HEK293T (cell line): ENCODE measurements around the gene RNF207.

ENCODE experiments used
- CTCF ChIA-PET: fragments of 350-600 bp; formaldehyde crosslinking; extraction: SDS; loops from one replicate; lab custom pipeline; 2021; ENCODE audit warnings: antibody characterized with exemption, inconsistent platforms; lab: Yijun Ruan, JAX
- POLR2A ChIA-PET: fragments of 350-600 bp; formaldehyde crosslinking; extraction: SDS; loops from one replicate; lab custom pipeline; 2020; ENCODE audit warnings: antibody characterized with exemption, inconsistent platforms; lab: Yijun Ruan, JAX
- DNase-seq: peaks from one replicate; pipeline ENCODE4 v3.0.0; 2012; ENCODE audit warnings: mixed read lengths; ENCODE audit errors: extremely low spot score
- ARNT ChIP-seq: fragments of 450-650 bp; IDR thresholded peaks from 2 replicates; pipeline ENCODE4 v1.6.1; 2017; ENCODE audit warnings: mild to moderate bottlenecking
- BHLHE40 ChIP-seq: fragments of 450-650 bp; IDR thresholded peaks from 2 replicates; pipeline ENCODE4 v1.6.1; 2016; ENCODE audit warnings: mild to moderate bottlenecking, moderate library complexity, borderline replicate concordance
- CTBP1 ChIP-seq: fragments of 450-650 bp; IDR thresholded peaks from 2 replicates; pipeline ENCODE4 v1.6.1; 2016; ENCODE audit warnings: borderline replicate concordance
- ELF4 ChIP-seq: fragments of 450-650 bp; IDR thresholded peaks from 2 replicates; pipeline ENCODE4 v1.6.1; 2017; ENCODE audit warnings: antibody characterized with exemption
- FOXA1 ChIP-seq: fragments of 450-650 bp; IDR thresholded peaks from 2 replicates; pipeline ENCODE4 v1.6.1; 2016; ENCODE audit warnings: mild to moderate bottlenecking
- FOXK2 ChIP-seq: fragments of 450-650 bp; IDR thresholded peaks from 2 replicates; pipeline ENCODE4 v1.6.1; 2016; ENCODE audit warnings: mild to moderate bottlenecking
- FOXM1 ChIP-seq: fragments of 450-650 bp; IDR thresholded peaks from 2 replicates; pipeline ENCODE4 v1.6.1; 2017; ENCODE audit warnings: mild to moderate bottlenecking, borderline replicate concordance
- HDGF ChIP-seq: fragments of 450-650 bp; IDR thresholded peaks from 2 replicates; pipeline ENCODE4 v1.6.1; 2017; ENCODE audit warnings: antibody characterized with exemption, borderline replicate concordance
- L3MBTL2 ChIP-seq: fragments of 450-650 bp; conservative IDR thresholded peaks from 2 replicates; pipeline ENCODE4 v1.6.1; 2016; ENCODE audit warnings: mild to moderate bottlenecking
- LEF1 ChIP-seq: fragments of 450-650 bp; IDR thresholded peaks from 2 replicates; pipeline ENCODE4 v1.6.1; 2017; ENCODE audit warnings: mild to moderate bottlenecking, borderline replicate concordance
- NFRKB ChIP-seq: fragments of 450-650 bp; IDR thresholded peaks from 2 replicates; pipeline ENCODE4 v1.6.1; 2016; ENCODE audit warnings: mild to moderate bottlenecking, moderate library complexity
- SP1 ChIP-seq: fragments of 450-650 bp; IDR thresholded peaks from 2 replicates; pipeline ENCODE4 v1.6.1; 2017
- SUZ12 ChIP-seq: fragments of 450-650 bp; IDR thresholded peaks from 2 replicates; pipeline ENCODE4 v1.6.1; 2016; ENCODE audit warnings: mild to moderate bottlenecking
- TARDBP ChIP-seq: fragments of 450-650 bp; IDR thresholded peaks from 2 replicates; pipeline ENCODE4 v1.6.1; 2016
- ZNF384 ChIP-seq: fragments of 450-650 bp; IDR thresholded peaks from 2 replicates; pipeline ENCODE4 v1.6.1; 2016
- TF ChIP-seq, protein P1 (sequence below): fragments of 450-650 bp; IDR thresholded peaks from 2 replicates; pipeline ENCODE4 v1.6.1; 2016

Gene RNF207

DNA sequence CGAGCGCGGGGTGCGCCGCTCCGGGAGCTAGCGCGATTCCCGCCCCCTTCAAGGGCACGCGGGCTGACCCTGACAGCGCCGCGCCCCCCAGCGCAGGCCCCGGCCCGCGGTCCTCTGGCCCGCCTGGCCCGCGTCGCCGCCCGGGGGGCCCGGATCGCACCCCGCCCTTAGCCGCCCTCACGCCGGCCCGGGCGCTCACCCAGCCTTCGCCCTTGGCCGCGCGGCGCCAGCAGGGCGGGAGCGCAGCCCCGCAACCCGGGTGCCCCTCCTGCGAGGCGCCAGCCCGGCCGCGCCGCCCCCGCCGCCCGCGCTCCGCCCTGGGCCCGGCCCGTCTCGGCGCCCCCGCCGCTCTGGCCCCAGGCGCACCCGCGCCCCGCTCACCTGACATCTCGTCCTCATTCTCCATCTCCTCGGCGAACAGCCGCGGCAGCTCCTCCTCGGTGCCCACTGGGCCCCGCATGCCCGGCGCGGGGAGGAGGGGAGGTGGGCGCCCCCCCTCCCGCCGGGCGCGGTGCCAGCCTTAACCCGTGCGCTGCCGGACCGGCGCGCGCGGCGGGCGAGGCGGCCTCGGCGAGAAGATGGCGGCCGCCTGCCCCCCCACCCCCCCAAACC, 26.2 kb upstream of the RNF207 start:
- no peak for TF ChIP-seq LEF1
- no peak for TF ChIP-seq SUZ12
- TF ChIP-seq TARDBP, result no peak
- TF ChIP-seq FOXA1, result no peak
- TF ChIP-seq CTBP1, result no peak
- TF ChIP-seq, protein P1, sequence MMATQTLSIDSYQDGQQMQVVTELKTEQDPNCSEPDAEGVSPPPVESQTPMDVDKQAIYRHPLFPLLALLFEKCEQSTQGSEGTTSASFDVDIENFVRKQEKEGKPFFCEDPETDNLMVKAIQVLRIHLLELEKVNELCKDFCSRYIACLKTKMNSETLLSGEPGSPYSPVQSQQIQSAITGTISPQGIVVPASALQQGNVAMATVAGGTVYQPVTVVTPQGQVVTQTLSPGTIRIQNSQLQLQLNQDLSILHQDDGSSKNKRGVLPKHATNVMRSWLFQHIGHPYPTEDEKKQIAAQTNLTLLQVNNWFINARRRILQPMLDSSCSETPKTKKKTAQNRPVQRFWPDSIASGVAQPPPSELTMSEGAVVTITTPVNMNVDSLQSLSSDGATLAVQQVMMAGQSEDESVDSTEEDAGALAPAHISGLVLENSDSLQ, result no peak
- TF ChIP-seq NFRKB, result no peak
- no peak for TF ChIP-seq BHLHE40
- no peak for TF ChIP-seq L3MBTL2
- no peak for TF ChIP-seq ZNF384
- no peak for TF ChIP-seq HDGF
- TF ChIP-seq SP1, result no peak
- no peak for TF ChIP-seq ARNT
- no peak for TF ChIP-seq FOXM1
- TF ChIP-seq ELF4, result no peak
- TF ChIP-seq FOXK2, result no peak
- CTCF ChIA-PET, result interaction anchor here (1.4 kb wide), 1 partner anchor 25 kb away, joined by 5 read pairs; no protein-coding TSS in a partner anchor
- POLR2A ChIA-PET, result no interaction called here
- DNase-seq, result no peak

DNA sequence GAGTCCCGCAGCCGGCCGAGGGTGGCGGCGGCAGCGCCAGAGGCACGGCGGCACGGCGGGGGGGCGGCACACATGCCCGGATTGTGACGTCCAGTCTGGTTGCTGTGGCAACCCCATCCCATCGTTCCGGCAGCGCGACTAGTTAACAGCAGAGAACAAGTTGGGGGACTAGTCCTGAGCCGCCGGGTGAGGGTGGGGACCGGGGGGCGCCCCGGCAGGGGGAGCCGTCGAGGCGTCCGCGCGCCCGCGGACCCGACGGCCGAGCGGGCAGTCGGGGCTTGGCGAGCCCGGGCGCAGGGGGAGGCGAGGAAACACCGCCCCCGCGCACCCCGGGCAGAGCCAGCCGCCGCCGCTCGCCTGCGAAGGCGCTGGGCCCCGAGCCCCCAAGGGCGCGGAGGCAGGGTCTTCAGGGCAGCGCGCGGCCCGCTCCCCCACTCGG, 25.6 kb upstream of the RNF207 start, which contains the start of gene CHD5:
Gene CHD5, minus strand, starts transcription at position 54 of the 439 bp plus-strand sequence. CDS start 298 bp downstream, outside the sequence.
- DNase-seq, result peak; percentile 40
- POLR2A ChIA-PET, result no interaction called here
- CTCF ChIA-PET, result interaction anchor here (1.0 to 1.1 kb wide), 2 partner anchors 71 to 144 kb away, joined by 3 read pairs; no protein-coding TSS in a partner anchor
- no peak for TF ChIP-seq TARDBP
- no peak for TF ChIP-seq CTBP1
- TF ChIP-seq, protein P1, result no peak
- no peak for TF ChIP-seq FOXA1
- no peak for TF ChIP-seq HDGF
- TF ChIP-seq L3MBTL2, result no peak
- no peak for TF ChIP-seq SUZ12
- no peak for TF ChIP-seq ARNT
- no peak for TF ChIP-seq NFRKB
- no peak for TF ChIP-seq ELF4

DNA sequence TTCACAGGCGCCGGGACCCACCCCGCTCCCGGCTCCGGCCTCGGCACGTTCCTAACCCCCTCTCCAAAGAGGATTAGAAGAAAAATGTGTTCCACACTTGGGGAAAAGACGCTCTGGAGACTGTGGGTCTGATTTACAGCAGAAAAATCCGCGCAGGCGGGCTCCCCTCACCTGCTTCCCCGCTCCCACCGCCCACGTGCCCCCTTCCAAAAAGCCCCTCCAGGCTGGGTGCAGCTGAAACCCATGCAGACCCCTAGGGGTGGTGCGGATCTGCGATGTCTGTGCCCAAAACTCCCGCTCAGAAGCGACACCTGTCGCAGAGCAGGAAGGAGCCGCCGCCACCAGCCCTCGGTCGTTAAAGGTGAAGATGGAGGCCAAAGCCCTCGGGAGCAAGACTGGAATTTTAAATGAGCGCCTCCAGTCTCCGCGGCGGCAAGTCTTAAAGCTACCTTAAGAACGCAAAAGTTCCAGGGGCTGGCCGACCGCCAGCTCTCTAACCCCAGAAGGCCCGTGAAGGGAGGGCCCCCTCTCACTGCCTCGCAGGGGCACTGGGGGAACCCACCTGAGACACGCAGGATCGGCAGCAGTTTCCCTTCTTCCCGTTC, 25.1 kb upstream of the RNF207 start:
- POLR2A ChIA-PET, result no interaction called here
- TF ChIP-seq TARDBP, result no peak
- TF ChIP-seq, protein P1, result no peak
- no peak for TF ChIP-seq CTBP1
- TF ChIP-seq NFRKB, result no peak
- no peak for TF ChIP-seq FOXM1
- CTCF ChIA-PET, result interaction anchor here (1.0 to 1.1 kb wide), 2 partner anchors 72 to 145 kb away, joined by 3 read pairs; no protein-coding TSS in a partner anchor
- no peak for DNase-seq

DNA sequence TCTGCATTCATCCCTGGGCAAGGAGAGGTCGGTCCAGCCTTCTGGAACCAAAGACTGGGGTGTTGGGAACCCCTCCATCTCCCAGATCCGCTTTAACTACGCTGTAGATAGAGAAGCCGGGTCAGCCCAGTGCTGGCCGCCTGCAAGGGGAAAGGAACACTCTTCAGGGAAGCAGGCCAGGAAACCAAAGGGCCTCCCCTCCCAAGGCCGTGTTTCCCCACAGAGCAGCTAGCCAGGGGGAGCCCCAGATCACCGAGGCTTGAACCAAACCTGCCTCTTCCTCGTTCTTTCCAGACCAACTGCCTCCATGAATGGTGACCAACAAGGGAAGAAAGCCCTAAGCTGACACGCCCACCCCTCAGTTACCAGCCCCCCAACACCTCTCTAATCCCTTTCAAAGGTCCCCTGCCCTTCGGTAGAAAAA, 24.6 kb upstream of the RNF207 start:
- TF ChIP-seq FOXM1 (no peak), HDGF (no peak), LEF1 (no peak), NFRKB (no peak)
- POLR2A ChIA-PET, result no interaction called here
- CTCF ChIA-PET, result interaction anchor here (1.0 to 1.1 kb wide), 2 partner anchors 72 to 145 kb away, joined by 3 read pairs; no protein-coding TSS in a partner anchor
- DNase-seq, result no peak

DNA sequence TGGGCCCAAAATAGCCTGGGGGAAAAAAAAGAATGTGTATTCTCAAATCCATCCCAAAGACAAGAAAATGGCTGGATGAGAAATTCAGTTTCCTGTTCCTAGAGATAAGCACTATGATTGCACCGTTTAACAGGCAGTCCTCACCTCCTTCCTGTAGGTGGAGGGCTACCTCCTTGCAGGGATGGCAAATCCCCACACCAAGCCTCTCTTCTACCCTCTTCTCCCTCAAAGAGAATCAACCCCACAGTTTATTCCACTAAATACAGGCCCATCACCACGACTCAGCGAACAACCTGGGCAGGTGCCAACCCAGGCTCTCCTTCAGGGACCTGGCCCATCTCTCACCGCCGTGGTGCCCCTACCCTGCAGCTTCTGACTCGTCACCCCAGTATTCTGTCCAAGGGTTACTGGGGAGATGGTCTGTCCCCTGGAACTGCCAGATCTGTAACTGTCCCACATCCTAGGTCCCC, 22.4 kb upstream of the RNF207 start:
- CTCF ChIA-PET, result interaction anchor here (1.6 kb wide), 1 partner anchor 22 kb away, joined by 5 read pairs; the partner anchor contains the start of gene RNF207
- no peak for DNase-seq
- no peak for TF ChIP-seq ZNF384
- TF ChIP-seq SP1, result no peak
- TF ChIP-seq LEF1, result no peak
- no peak for TF ChIP-seq CTBP1
- no peak for TF ChIP-seq L3MBTL2
- TF ChIP-seq FOXA1, result no peak
- TF ChIP-seq SUZ12, result no peak
- TF ChIP-seq NFRKB, result no peak
- TF ChIP-seq, protein P1, result no peak
- POLR2A ChIA-PET, result no interaction called here
